Prostate gland (tissue), 2 donors: ENCODE data around the gene MAP1LC3B2.

Experiments
- POLR2A ChIP-seq: fragments of 450-650 bp; IDR thresholded peaks from one replicate; pipeline ENCODE4 v1.6.1; 2016; ENCODE audit warnings: antibody characterized with exemption, mild to moderate bottlenecking
- TF ChIP-seq, protein P1 (sequence below), 4 experiments: fragments of 200-600 bp in 2 of 4; fragments of 450-650 bp in 2 of 4; sonication (generic) in 2 of 4; IDR thresholded peaks; 1 replicate in 3 of 4; 2 replicates in 1 of 4; pipeline ENCODE4 v1.5.1; 2016 to 2019; ENCODE audit warnings: antibody characterized with exemption in 4 of 4, mild to moderate bottlenecking in 2 of 4, moderate library complexity in 2 of 4

DNA sequence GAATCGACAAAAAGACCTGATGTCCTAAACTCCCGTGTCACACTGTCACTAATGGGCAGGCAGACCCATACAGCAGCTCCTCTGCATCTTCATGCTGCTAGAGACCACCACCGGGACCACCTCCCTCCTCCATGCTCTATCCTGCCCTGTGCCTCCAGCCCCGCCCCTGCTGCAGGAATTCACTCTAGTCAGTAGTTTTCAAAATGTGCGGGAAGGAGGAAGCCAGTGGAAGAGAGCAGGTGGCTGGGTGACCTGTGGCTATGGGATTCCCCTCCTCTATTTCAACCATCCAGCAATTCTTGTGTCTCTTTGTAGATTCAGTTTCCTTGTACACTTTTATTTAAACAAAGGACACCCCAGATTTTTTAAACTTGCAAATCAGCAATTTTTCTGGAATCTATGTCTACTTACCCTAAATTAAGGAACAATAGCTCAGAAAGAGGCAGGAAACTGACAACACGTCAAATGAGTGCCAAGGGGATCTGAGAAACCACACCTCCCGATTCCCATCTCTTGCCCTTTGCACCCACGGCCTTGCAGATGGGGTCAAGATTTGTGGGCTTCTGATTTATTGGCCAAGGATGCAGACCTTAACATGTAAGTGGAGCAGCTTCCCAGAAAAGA lies 20.4 kb upstream of the MAP1LC3B2 start:
- TF ChIP-seq, protein P1, sequence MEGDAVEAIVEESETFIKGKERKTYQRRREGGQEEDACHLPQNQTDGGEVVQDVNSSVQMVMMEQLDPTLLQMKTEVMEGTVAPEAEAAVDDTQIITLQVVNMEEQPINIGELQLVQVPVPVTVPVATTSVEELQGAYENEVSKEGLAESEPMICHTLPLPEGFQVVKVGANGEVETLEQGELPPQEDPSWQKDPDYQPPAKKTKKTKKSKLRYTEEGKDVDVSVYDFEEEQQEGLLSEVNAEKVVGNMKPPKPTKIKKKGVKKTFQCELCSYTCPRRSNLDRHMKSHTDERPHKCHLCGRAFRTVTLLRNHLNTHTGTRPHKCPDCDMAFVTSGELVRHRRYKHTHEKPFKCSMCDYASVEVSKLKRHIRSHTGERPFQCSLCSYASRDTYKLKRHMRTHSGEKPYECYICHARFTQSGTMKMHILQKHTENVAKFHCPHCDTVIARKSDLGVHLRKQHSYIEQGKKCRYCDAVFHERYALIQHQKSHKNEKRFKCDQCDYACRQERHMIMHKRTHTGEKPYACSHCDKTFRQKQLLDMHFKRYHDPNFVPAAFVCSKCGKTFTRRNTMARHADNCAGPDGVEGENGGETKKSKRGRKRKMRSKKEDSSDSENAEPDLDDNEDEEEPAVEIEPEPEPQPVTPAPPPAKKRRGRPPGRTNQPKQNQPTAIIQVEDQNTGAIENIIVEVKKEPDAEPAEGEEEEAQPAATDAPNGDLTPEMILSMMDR (IDR thresholded peaks at IDR 0.05): no peak
- no peak for TF ChIP-seq POLR2A
